ENCODE measurements around the gene PIP4P1. TPM values are rescaled to one million over a fixed set of nuclear protein-coding genes. Genes with fewer than 3 reads are reported as not detected.
A peak's percentile ranks its signal among the peaks of the same experiment; 100 is the strongest.

The PIP4P1 gene
- total and polyA plus RNA-seq, 2 of the 8 experiments (the other 6 are each of a cell fraction or from before 2014, with no cell fraction given) = 29.5 to 60.0 TPM

- TF ChIP-seq CHD7 (IDR thresholded peaks at IDR 0.05; ENCODE audit: insufficient replicate concordance, low read length) (no peak), SIN3A (conservative IDR thresholded peaks at IDR 0.05 in 1 of 2, IDR thresholded peaks at IDR 0.05 in 1 of 2; ENCODE audit: low read depth in 1 of 2, low read length in 2 of 2) (peak; percentile 80 to 81; a peak in 3 of 4 replicates), TAF7 (optimal IDR thresholded peaks at IDR 0.05; ENCODE audit: borderline replicate concordance, low read depth, low read length) (peak; percentile 81), JUND (IDR thresholded peaks at IDR 0.05; ENCODE audit: low read length) (peak; percentile 13; the same call in 1 of the 2 replicates), SP2 (IDR thresholded peaks at IDR 0.05; ENCODE audit: low read length) (no peak), POLR2A (IDR thresholded peaks at IDR 0.05; ENCODE audit: control extremely low read depth in 1 of 2, low read depth in 2 of 2, low read length in 2 of 2) (peak; percentile 95 to 96), SIRT6 (IDR thresholded peaks at IDR 0.05; ENCODE audit: low read length) (no peak), EZH2 (IDR thresholded peaks at IDR 0.05; ENCODE audit: low read depth, low read length, severe bottlenecking) (no peak), E2F6 (IDR thresholded peaks at IDR 0.05) (peak; percentile 67)
Measured at GRCh38 chr14:20454516-20455354, 6.5 kb downstream of the PIP4P1 start, which contains the start of the genes APEX1 and OSGEP (continued).
